IMR-90 (cell line): ENCODE measurements around the gene PRAC1. TPM values are rescaled to one million over a fixed set of nuclear protein-coding genes. Genes with fewer than 3 reads are reported as not detected.

Experiments used
- ATAC-seq: fragments of 200-7000 bp; cut with Tn5 transposase; 2 replicates; pipeline ENCODE4 v1.9.1; 2020; ENCODE audit warnings: low read depth, mild to moderate bottlenecking, moderate library complexity
- BruUV-seq: library from RNA; stranded (reverse); fragments of 400-500 nt; replicated peaks from 2 replicates; lab custom pipeline; 2021; lab: Mats Ljungman, UMichigan
- CTCF ChIA-PET: fragments of 300-600 bp; formaldehyde crosslinking; extraction: SDS; loops from one replicate; lab custom pipeline; 2021; ENCODE audit warnings: antibody characterized with exemption; lab: Yijun Ruan, JAX
- POLR2A ChIA-PET: fragments of 300-600 bp; sonication (Branson Sonifier 250); formaldehyde crosslinking; loops from one replicate; lab custom pipeline; 2022; ENCODE audit warnings: antibody characterized with exemption; ENCODE audit not compliant: unreplicated experiment; lab: Charles Lee
- DNase-seq: peaks from one replicate; pipeline ENCODE4 v3.0.0; 2013
- H2AFZ ChIP-seq: replicated peaks from 2 replicates; pipeline ENCODE3; 2013; ENCODE audit warnings: low read length, mild to moderate bottlenecking; ENCODE audit not compliant: poor library complexity
- H2AK5ac ChIP-seq: 2 replicates; pipeline ENCODE4 v1.6.1; 2013; ENCODE audit warnings: low read depth, low read length, inconsistent platforms
- H2AK9ac ChIP-seq: replicated peaks from 2 replicates; pipeline ENCODE3; 2013; ENCODE audit warnings: mild to moderate bottlenecking, low read depth, low read length, moderate library complexity; ENCODE audit not compliant: poor library complexity
- H2BK120ac ChIP-seq: 2 replicates; pipeline ENCODE4 v1.6.1; 2013; ENCODE audit warnings: low read depth, low read length, inconsistent platforms
- H2BK15ac ChIP-seq: 3 replicates; pipeline ENCODE4 v1.6.1; 2013; ENCODE audit warnings: low read depth, low read length, inconsistent platforms
- H2BK20ac ChIP-seq: 2 replicates; pipeline ENCODE4 v1.6.1; 2013; ENCODE audit warnings: low read depth, mild to moderate bottlenecking, inconsistent platforms, low read length, moderate library complexity
- H2BK5ac ChIP-seq: 2 replicates; pipeline ENCODE4 v1.6.1; 2013; ENCODE audit warnings: mild to moderate bottlenecking, low read depth, low read length, inconsistent platforms; ENCODE audit not compliant: poor library complexity, severe bottlenecking
- H3K14ac ChIP-seq: replicated peaks from 2 replicates; pipeline ENCODE4 v1.6.1; 2013; ENCODE audit warnings: low read depth, low read length, inconsistent platforms
- H3K18ac ChIP-seq: 2 replicates; pipeline ENCODE4 v1.6.1; 2013; ENCODE audit warnings: low read depth, low read length, control low read depth
- H3K23ac ChIP-seq: 2 replicates; pipeline ENCODE4 v1.6.1; 2013; ENCODE audit warnings: low read depth, low read length, inconsistent platforms
- H3K27ac ChIP-seq: 2 replicates; pipeline ENCODE4 v1.5.1; 2013; ENCODE audit warnings: mild to moderate bottlenecking, control low read depth, low read length; ENCODE audit not compliant: insufficient read depth
- H3K27me3 ChIP-seq: 2 replicates; pipeline ENCODE4 v1.6.1; 2013; ENCODE audit warnings: low read length; ENCODE audit not compliant: control insufficient read depth, insufficient read depth
- H3K36me3 ChIP-seq: 2 replicates; pipeline ENCODE4 v1.6.1; 2013; ENCODE audit warnings: low read length, mixed read lengths; ENCODE audit not compliant: control insufficient read depth, insufficient read depth
- H3K4ac ChIP-seq: 2 replicates; pipeline ENCODE4 v1.6.1; 2013; ENCODE audit warnings: low read depth, low read length, inconsistent platforms
- H3K4me1 ChIP-seq: 2 replicates; pipeline ENCODE4 v1.6.1; 2013; ENCODE audit warnings: low read length, mixed read lengths; ENCODE audit not compliant: control insufficient read depth, insufficient read depth
- H3K4me2 ChIP-seq: 2 replicates; pipeline ENCODE4 v1.6.1; 2013; ENCODE audit warnings: low read depth, mild to moderate bottlenecking, control low read depth, low read length, moderate library complexity
- H3K4me3 ChIP-seq: 2 replicates; pipeline ENCODE4 v1.5.1; 2013; ENCODE audit warnings: low read depth, mild to moderate bottlenecking, control low read depth, low read length, moderate library complexity; ENCODE audit not compliant: insufficient read depth
- H3K56ac ChIP-seq: 2 replicates; pipeline ENCODE4 v1.6.1; 2013; ENCODE audit warnings: low read length, inconsistent platforms; ENCODE audit not compliant: insufficient read depth; ENCODE audit errors: extremely low read depth
- H3K79me1 ChIP-seq, 2 experiments: 2 replicates each; pipeline ENCODE4 v1.6.1; 2013; ENCODE audit warnings: low read length in 2 of 2, inconsistent platforms in 1 of 2, low read depth in 1 of 2
- H3K9ac ChIP-seq: 2 replicates; pipeline ENCODE4 v1.6.1; 2013; ENCODE audit warnings: low read depth, low read length, control low read depth
- H3K9me1 ChIP-seq: 2 replicates; pipeline ENCODE4 v1.6.1; 2013; ENCODE audit warnings: low read length, inconsistent platforms; ENCODE audit not compliant: insufficient read depth
- H3K9me3 ChIP-seq: 2 replicates; pipeline ENCODE4 v1.6.1; 2013; ENCODE audit warnings: low read length; ENCODE audit not compliant: control insufficient read depth, insufficient read depth
- H4K20me1 ChIP-seq: 2 replicates; pipeline ENCODE4 v1.6.1; 2013; ENCODE audit warnings: low read length, inconsistent platforms; ENCODE audit not compliant: insufficient read depth
- H4K5ac ChIP-seq: 2 replicates; pipeline ENCODE4 v1.6.1; 2013; ENCODE audit warnings: mild to moderate bottlenecking, low read depth, low read length, control low read depth
- H4K8ac ChIP-seq, 2 experiments: 2 replicates each; pipeline ENCODE4 v1.6.1; 2013; ENCODE audit warnings: low read depth in 2 of 2, low read length in 2 of 2, control low read depth in 1 of 2, inconsistent platforms in 1 of 2
- H4K91ac ChIP-seq: 2 replicates; pipeline ENCODE4 v1.6.1; 2013; ENCODE audit warnings: low read depth, low read length, inconsistent platforms; ENCODE audit not compliant: insufficient read depth
- CEBPB ChIP-seq: IDR thresholded peaks from 2 replicates; pipeline ENCODE4 v1.6.1; 2012; ENCODE audit warnings: low read depth, low read length, improper control_type of control experiment
- RAD21 ChIP-seq: IDR thresholded peaks from 2 replicates; pipeline ENCODE4 v1.6.1; 2012; ENCODE audit warnings: low read length, improper control_type of control experiment
- RFX5 ChIP-seq: IDR thresholded peaks from 2 replicates; pipeline ENCODE4 v1.8.0; 2012; ENCODE audit warnings: low read depth, mild to moderate bottlenecking, low read length, moderate library complexity
- WGBS, 2 experiments: methylation state at CpG; one replicate each; pipeline versions ENCODE4 v1.1.5 to v1.1.7; 2013; ENCODE audit warnings: missing lambda C conversion rate in 2 of 2; ENCODE audit not compliant: insufficient read length in 1 of 2; ENCODE audit errors: extremely low coverage in 2 of 2; 5-methylcytosine and 5-hydroxymethylcytosine counted together
- dilution Hi-C: fragments of 300-500 bp; cut with HindIII; formaldehyde crosslinking; loops from one replicate; pipeline ENCODE4 v1.14.3; 2018; ENCODE audit warnings: low sequenced_read_pairs; ENCODE audit not compliant: unreplicated experiment
- in situ Hi-C: fragments of 300-500 bp; cut with MboI; formaldehyde crosslinking; loops from 3 replicates; pipeline ENCODE4 v1.14.3; 2019; ENCODE audit warnings: low sequenced_read_pairs, inconsistent platforms, mixed read lengths
- intact Hi-C: fragments of 100-400 bp; cut with micrococcal nuclease; formaldehyde crosslinking; loops from 2 replicates; pipeline ENCODE4 v1.10.0; 2022
- polyA plus RNA-seq, 3 experiments: library from polyadenylated mRNA; depleted of rRNA; stranded (reverse); fragments of >200 nt; gene quantifications; 2 replicates each; pipeline ENCODE4 v1.2.3, GENCODE V29; 2012; ENCODE audit warnings: low replicate concordance in 1 of 3
- total RNA-seq: library from RNA; depleted of rRNA; stranded (reverse); fragments of >200 nt; gene quantifications from 2 replicates; pipeline ENCODE4 v1.2.3, GENCODE V29; 2012
- TF ChIP-seq, protein P1 (sequence below): fragments of 150-350 bp; IDR thresholded peaks from 2 replicates; pipeline ENCODE4 v1.6.1; 2017; ENCODE audit warnings: mild to moderate bottlenecking, antibody characterized with exemption, low read length, low read depth

Gene PRAC1
- total and polyA plus RNA-seq, 2 of the 4 experiments (the other 2 are of a cell fraction): not detected

DNA sequence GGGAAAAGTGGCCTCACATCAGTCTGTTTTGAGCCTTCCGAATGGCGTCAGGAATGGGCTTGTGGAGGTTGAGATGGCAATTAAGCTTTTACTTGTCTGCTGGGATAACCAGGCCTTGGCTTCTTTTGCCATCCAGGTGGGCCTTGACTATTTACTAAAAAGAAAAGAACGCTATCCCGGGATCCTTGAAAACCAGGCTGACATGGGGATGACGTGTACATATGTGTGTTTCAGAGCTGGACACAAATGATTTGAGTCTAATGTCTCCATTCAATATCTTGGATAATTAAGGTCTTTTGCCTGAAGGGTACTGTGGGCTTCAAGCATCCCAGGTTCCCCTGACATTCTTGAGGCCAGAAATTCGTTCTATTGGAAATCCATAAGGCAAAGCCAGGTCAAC is 38.8 kb upstream of the PRAC1 start:
- no peak overlapping the region for H3K14ac ChIP-seq
- no peaks in the 10 kb centered on the region for H3K9me1 ChIP-seq
- no peak overlapping the region for H2AFZ ChIP-seq
- H2BK20ac ChIP-seq: no peak overlapping the region
- ChIA-PET POLR2A (no interaction called here), CTCF (no interaction called here)
- no peak overlapping the region for H2AK5ac ChIP-seq
- H3K4me2 ChIP-seq: no peak overlapping the region
- no peak overlapping the region for H2BK120ac ChIP-seq
- H2AK9ac ChIP-seq: no peak overlapping the region
- H3K56ac ChIP-seq: no peak overlapping the region
- H4K20me1 ChIP-seq: no peaks in the 10 kb centered on the region
- DNase-seq: no peak
- H3K27ac ChIP-seq: no peak overlapping the region
- no TSS peak for BruUV-seq
- H4K5ac ChIP-seq: no peak overlapping the region
- no peaks in the 10 kb centered on the region for H3K9me3 ChIP-seq
- no peak overlapping the region for H4K8ac ChIP-seq
- dilution Hi-C loops (no loop called here), intact Hi-C loops (no loop called here), in situ Hi-C loops (loop anchor here (25.0 kb wide), 1 partner anchor 374 kb away; no protein-coding TSS in a partner anchor)
- H3K18ac ChIP-seq: no peak overlapping the region
- H4K91ac ChIP-seq: no peak overlapping the region
- no peak overlapping the region for H2BK5ac ChIP-seq
- peaks cover 81% of the 10 kb centered on the region for H3K27me3 ChIP-seq
- H3K23ac ChIP-seq: no peak overlapping the region
- no peak overlapping the region for H2BK15ac ChIP-seq
- no peak overlapping the region for H3K9ac ChIP-seq
- ATAC-seq: no peak
- 100% methylated on average over 1 of the region's 6 CpGs; no CpG with 5 or more reads in 1 of the 2 experiments for WGBS, 2 experiments
- no peaks in the 10 kb centered on the region for H3K4me1 ChIP-seq
- TF ChIP-seq RFX5 (no peak), CEBPB (no peak), RAD21 (no peak)
- TF ChIP-seq, protein P1, sequence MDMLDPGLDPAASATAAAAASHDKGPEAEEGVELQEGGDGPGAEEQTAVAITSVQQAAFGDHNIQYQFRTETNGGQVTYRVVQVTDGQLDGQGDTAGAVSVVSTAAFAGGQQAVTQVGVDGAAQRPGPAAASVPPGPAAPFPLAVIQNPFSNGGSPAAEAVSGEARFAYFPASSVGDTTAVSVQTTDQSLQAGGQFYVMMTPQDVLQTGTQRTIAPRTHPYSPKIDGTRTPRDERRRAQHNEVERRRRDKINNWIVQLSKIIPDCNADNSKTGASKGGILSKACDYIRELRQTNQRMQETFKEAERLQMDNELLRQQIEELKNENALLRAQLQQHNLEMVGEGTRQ: no peak
- no peaks in the 10 kb centered on the region for H3K79me1 ChIP-seq
- H3K36me3 ChIP-seq: no peaks in the 10 kb centered on the region
- no peak overlapping the region for H3K4me3 ChIP-seq
- no peak overlapping the region for H3K4ac ChIP-seq
